Measurements from ENCODE around the gene ARHGAP40.

Gene ARHGAP40

DNA sequence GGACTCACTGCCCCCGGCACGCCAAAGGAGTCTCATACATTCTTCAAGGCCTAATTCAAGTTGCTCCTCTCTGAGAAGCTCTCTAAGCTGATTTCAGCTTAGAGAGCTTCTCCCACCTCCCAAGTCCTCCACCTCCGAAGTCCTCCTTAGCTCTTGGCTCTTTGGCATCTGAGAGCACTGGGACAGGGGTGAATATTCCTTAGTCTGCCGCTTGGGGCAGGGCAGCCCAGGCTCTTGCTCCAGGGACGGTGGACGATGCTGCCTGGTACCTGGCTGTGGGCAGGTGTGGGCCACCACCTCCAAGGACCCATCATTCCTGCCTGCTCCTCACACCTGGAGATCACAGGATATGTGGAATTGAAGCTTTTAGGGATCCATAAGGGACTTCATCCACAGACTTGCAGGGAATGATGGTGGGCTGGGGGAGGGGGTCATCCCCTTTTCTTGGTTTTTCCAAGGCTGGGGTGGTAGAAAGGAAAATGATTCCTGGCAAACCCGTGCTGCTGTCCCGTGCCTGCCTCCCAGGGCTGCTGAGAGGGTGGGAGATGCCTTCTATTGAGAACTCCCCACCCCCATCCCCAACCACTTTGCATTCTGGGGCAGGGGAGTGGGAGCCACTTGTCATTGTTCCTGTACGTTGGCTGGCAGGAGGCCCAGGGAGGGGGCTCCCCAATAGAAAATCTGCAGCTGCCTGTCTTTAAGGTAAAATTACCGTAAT, 57.4 kb downstream of the ARHGAP40 start:
- TF ChIP-seq, protein P1, sequence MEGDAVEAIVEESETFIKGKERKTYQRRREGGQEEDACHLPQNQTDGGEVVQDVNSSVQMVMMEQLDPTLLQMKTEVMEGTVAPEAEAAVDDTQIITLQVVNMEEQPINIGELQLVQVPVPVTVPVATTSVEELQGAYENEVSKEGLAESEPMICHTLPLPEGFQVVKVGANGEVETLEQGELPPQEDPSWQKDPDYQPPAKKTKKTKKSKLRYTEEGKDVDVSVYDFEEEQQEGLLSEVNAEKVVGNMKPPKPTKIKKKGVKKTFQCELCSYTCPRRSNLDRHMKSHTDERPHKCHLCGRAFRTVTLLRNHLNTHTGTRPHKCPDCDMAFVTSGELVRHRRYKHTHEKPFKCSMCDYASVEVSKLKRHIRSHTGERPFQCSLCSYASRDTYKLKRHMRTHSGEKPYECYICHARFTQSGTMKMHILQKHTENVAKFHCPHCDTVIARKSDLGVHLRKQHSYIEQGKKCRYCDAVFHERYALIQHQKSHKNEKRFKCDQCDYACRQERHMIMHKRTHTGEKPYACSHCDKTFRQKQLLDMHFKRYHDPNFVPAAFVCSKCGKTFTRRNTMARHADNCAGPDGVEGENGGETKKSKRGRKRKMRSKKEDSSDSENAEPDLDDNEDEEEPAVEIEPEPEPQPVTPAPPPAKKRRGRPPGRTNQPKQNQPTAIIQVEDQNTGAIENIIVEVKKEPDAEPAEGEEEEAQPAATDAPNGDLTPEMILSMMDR (conservative IDR thresholded peaks at IDR 0.05) = peak; percentile 90
- H3K27ac ChIP-seq = no peak overlapping the region

DNA sequence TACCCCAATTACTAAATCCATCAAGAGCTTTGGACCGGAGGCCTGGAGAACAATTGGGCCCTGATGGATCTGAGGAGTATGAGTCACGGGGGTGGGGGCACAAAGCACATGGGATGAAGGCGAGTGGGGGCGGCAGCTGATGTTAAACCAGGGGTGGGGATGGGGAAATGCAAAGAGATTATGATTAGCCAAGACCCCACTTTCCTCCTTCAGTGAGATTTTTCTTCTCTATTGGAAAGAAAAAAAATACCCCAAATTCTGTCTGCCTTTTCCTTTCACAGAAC, 57.9 kb downstream of the ARHGAP40 start:
- no peak overlapping the region for H3K27ac ChIP-seq
- TF ChIP-seq, protein P1 (conservative IDR thresholded peaks at IDR 0.05) = no peak

DNA sequence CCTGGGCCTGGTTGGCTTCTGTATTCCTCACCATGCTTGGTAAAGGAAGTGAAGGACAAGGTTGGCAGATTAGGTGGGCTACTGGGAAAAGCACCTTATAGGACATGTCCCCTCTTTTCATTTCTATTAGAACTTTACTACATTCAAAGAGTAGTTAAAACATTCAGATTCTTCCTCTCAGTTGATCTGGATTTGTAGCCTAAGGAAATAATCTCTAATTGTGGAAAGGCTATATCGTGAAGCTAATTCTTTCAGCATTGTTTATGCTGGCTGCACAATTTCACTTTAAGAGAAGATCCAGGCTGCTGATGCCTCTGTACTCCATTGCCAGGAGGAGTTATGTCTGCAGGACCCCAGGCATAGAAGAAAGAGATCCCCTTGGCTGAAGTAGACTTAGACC, 58.8 kb downstream of the ARHGAP40 start:
- no peak overlapping the region for H3K27ac ChIP-seq
- TF ChIP-seq, protein P1 (conservative IDR thresholded peaks at IDR 0.05) = no peak

DNA sequence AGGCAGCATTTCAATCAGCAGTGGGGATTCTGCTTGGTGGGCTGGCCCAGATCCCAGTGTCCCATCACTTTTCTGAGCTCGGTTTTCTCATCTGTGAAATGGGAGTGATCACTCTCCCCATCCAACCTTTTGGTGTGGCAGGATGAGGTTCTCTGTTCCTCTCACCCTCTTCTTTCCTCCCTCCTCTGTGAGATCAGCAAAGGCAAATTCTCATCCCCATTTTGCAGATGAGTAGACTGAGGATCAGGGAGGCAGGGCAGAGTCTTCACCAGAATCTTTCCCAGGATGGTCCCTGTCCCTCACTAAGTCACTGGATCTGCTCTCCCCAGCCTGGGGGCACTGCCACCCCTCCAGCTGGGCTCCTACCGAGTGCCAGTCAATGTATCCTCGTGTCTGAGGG, 62.1 kb downstream of the ARHGAP40 start:
- H3K27ac ChIP-seq = no peak overlapping the region
- TF ChIP-seq, protein P1 (conservative IDR thresholded peaks at IDR 0.05) = no peak

DNA sequence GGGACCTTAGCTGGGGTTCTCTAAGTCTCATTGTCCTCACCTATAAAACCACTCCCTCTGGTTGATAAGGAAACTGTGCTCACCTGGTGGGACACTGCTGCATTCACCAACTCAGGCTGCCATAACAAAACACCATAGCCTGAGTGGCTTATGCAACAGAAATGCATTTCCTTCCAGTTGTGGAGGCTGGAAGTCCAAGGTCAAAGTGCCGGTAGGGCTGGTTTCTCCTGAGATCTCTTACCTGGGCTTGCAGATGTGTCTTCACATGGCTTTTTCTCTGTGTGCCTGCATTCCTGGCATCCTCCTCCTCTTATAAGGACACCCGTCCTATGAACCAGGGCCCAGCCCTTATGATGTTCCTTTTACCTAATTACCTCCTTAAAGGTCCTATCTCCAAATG, 62.7 kb downstream of the ARHGAP40 start:
- TF ChIP-seq, protein P1 (conservative IDR thresholded peaks at IDR 0.05) = no peak
- no peak overlapping the region for H3K27ac ChIP-seq

DNA sequence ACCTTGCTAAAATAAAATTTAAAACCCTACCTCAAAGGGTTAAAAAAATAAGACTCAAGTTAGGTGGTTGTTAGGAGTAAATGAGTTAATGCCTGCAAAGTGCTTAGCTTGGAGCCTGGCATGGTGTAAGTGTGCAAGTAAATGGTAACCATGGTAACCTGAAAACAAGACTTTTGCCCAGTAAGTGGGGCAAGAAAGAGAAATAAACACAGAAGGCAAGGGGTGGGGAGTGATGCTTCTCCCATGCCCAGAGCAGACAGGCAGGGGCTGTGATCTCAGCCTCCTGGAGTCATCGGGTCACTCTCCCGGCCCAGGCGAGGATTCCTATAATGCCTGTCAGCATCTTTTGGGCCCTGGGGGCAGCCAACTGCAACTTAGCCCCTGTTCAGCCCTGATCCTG, 63.5 kb downstream of the ARHGAP40 start:
- no peak overlapping the region for H3K27ac ChIP-seq
- TF ChIP-seq, protein P1 (conservative IDR thresholded peaks at IDR 0.05) = no peak

DNA sequence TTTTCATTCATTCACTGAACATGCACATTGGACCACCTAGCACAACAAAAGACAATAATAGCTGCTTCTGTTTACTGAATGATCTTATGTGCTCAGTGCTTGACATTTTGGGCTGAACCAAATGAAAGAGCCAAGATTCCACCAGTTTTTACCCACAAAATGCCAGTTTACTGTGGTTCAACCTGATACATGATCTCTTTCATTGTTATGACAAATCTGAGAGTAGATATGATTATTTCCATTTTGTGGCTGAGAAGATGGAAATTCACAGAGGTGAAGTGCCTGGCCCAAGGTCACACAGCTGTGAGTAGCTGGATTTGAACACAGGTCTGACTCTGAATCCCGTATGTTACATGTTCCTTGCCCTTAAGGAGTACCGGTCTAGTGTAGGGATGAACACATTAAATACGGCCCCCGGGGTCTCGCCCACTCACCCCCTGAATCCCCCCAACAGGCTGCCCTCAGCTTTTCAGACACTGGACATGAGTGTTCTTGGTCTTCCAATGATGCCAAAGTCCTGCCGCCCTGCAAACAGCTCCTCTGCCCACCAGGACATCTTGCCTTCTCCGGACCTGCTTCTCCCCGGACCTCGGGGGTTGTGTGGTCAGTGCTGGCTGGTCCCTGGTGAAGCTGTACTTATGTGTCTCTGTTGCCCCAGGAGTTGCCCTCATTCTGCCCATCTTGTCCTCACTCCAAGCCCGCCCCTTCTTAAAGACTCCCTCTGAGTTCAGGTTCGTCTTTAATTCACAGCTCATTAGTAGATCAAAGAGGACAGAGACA, 64.1 kb downstream of the ARHGAP40 start:
- H3K27ac ChIP-seq = no peak overlapping the region
- TF ChIP-seq, protein P1 (conservative IDR thresholded peaks at IDR 0.05) = no peak
